GM12891 (cell line): ENCODE measurements around the gene SLBP.

Experiments
- DNase-seq: peaks from one replicate; pipeline ENCODE4 v3.0.0; 2011; ENCODE audit warnings: low spot score; ENCODE audit not compliant: insufficient read length
- FAIRE-seq: peaks from 2 replicates; lab custom pipeline; 2011; peaks lifted over from hg19 to GRCh38; lab: Jason Lieb, UNC
- PAX5 ChIP-seq: IDR thresholded peaks from 2 replicates; pipeline ENCODE4 v1.6.1; 2011; ENCODE audit warnings: low read length, moderate library complexity, mild to moderate bottlenecking; ENCODE audit not compliant: insufficient read depth, severe bottlenecking
- POLR2A ChIP-seq: IDR thresholded peaks from 2 replicates; pipeline ENCODE4 v1.6.1; 2011; ENCODE audit warnings: low read depth, low read length, control low read depth
- POLR2AphosphoS5 ChIP-seq: IDR thresholded peaks from 2 replicates; pipeline ENCODE4 v1.6.1; 2011; ENCODE audit warnings: low read depth, low read length, control low read depth
- POU2F2 ChIP-seq: IDR thresholded peaks from 2 replicates; pipeline ENCODE4 v1.6.1; 2011; ENCODE audit warnings: low read depth, mild to moderate bottlenecking, control low read depth, low read length, moderate library complexity
- SPI1 ChIP-seq: IDR thresholded peaks from 2 replicates; pipeline ENCODE4 v1.6.1; 2011; ENCODE audit warnings: low read depth, low read length, control low read depth
- TAF1 ChIP-seq: IDR thresholded peaks from 2 replicates; pipeline ENCODE4 v1.6.1; 2011; ENCODE audit warnings: low read depth, low read length, control low read depth

SLBP gene

DNA sequence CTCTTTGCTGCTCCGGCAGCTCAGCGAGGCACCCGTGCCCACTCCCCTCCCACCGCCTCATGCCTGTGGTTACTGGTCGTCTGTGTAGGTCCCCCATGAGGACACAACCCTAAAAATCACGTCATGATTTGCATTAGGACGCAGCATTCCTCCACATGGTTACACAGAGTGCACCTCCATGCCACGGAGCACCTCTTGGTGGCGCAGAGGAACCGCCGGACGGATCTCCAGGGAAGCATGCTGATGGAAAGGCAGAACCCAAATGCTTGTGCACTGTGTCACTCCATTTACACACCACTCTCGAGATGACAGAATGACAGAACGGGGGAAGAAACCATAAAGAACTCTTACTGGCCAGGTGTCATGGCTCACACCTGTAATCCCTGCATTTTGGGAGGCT is 50.4 kb downstream of the SLBP start:
- TF ChIP-seq TAF1 (no peak), POU2F2 (no peak), PAX5 (no peak), SPI1 (no peak), POLR2AphosphoS5 (no peak), POLR2A (no peak)
- no peak for DNase-seq
- FAIRE-seq = no peak

DNA sequence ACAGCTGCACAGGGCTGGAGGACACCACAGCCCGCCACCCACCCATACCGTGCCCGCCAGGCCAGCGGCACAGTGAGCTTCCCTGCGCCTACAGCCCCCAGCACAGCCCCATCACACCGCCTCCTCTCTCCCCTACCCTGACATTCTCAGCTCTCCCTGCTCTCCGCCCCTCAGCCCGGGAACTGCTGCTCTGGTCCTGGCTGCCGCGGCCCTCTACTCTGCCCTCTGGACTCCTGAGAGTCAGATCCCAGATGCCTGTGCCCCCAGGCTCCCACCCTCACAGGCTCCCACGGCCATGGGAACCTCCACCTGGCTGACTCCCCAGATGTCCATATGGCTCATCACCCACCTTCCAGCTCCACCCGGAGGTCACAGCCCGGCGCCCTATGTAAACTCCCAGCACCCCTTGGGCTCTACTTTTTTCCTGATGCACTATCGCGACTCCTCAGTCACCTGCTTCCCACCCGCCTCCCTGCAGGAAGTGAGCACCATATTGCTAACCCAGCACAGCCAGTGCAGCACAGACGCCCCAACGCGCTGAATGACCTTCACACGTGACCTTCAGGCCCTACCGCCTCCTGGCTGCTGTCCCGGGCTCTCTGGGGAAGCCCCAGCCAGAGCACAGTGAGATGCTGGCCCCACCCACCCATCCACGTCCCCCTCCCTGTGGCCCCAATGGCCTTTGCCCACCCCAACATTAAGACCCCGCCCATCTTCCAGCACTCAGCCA is 51.0 kb downstream of the SLBP start:
- TF ChIP-seq TAF1 = no peak
- TF ChIP-seq PAX5 = no peak
- TF ChIP-seq POU2F2 = no peak
- no peak for TF ChIP-seq SPI1
- no peak for TF ChIP-seq POLR2AphosphoS5
- TF ChIP-seq POLR2A = no peak
- FAIRE-seq (no peak), DNase-seq (no peak)

DNA sequence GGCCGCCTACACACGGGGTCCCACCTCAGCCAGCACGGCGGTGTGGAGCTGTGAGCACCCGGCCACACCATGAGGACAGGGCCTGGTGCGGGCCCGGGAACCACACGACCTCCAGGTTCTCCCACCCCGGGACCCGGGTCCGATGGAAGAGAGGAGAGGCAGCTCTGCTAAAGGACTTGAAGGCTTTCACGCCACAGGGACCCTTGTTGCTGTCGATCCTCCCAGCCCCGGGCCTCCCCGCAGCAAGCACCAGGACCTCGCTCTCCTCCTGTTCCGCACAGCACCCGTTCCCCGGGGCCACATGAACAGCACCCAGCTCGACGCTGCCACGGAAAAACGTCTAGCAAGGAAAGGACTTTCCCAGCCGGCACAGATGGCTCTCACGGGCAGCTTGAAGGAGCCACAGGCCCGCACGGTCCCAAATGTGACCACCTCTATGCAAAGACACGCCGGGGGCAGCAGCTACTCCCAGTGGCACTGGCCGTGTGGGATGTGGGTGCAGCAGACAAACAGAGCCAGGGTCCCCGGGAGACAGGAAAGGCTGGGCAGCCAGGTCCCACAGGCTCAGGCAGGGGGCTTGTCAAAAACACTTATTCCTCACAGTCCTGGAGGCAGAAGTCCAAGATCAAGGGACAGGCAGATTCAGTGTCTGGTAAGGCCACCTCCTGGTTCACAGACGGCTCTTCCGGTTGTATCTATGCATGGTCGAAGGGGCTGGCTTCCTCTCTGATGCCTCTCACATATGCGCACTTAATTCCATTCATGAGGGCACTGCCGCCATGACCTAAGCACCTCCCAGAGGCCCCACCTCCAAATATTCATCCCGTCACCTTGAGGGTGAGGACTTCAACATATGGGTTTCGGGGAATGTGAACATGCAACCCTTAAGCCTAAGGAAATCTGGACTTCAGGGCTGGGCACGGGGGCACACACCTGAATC is 52.7 kb downstream of the SLBP start:
- DNase-seq (no peak), FAIRE-seq (no peak)
- no peak for TF ChIP-seq POU2F2
- TF ChIP-seq POLR2AphosphoS5 = no peak
- no peak for TF ChIP-seq PAX5
- no peak for TF ChIP-seq TAF1
- TF ChIP-seq POLR2A = no peak
- TF ChIP-seq SPI1 = no peak

DNA sequence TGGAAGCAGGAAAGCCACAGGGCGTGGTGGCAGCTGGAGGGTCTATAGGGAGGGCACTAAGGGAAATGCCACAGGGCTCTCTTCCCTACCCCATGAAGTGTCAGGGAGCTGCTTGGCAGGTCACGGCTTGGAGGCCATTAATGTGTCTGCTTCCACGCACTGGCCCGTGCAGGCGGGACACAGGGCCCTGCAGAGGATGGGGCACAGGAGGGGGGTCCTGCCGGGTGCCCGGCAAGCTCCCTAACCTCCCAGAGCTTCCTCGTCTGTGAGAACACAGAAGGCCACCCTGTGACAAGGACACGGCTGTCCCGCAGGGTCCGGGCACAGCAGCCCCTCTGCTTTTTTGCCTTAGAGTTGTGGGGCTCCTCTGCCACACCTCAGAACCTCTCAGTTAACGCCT is 53.5 kb downstream of the SLBP start:
- no peak for TF ChIP-seq PAX5
- no peak for TF ChIP-seq TAF1
- TF ChIP-seq POLR2AphosphoS5 = no peak
- no peak for TF ChIP-seq POLR2A
- no peak for TF ChIP-seq SPI1
- no peak for TF ChIP-seq POU2F2
- FAIRE-seq (no peak), DNase-seq (no peak)

DNA sequence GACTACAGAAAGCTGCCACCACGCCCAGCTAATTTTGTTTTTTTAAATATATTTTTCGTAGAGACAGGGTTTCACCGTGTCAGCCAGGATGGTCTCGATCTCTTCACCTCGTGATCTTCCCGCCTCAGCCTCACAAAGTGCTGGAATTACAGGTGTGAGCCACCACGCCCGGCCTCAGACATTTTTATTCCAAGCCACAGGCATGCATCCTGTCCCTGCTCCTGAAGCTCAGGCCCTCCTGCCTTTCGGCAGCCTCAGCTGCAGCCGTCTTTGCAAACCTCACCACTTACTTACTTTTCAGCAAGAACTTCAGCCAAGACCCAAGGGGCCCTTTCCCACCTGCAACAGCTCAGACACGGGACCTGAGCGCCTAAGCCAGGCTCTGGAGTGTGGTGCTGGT is 54.0 kb downstream of the SLBP start:
- FAIRE-seq (no peak), DNase-seq (no peak)
- TF ChIP-seq POU2F2 (no peak), POLR2AphosphoS5 (no peak), TAF1 (no peak), PAX5 (no peak), POLR2A (no peak), SPI1 (no peak)

DNA sequence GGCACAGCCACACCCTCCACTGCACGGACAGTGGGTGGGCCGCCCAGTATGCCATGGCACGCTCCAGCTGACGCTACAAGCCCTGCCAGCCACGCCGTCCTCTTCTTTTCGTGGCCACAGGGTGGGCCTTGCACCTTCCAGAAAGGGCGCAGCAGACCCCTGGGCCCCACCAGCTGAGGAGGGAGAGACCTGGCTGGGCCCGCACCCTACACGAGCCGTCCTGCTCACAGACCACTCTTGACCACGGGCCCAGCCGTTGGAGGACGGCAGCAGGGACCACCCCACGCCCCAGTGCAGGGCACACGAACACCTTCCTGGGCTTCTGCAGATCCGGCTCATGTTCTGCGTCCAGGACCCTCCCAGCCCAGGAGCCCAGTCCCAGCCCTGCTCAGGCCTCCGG is 55.1 kb downstream of the SLBP start:
- no peak for FAIRE-seq
- DNase-seq = no peak
- no peak for TF ChIP-seq POLR2A
- TF ChIP-seq POLR2AphosphoS5 = no peak
- TF ChIP-seq PAX5 = no peak
- TF ChIP-seq TAF1 = no peak
- no peak for TF ChIP-seq SPI1
- TF ChIP-seq POU2F2 = no peak

DNA sequence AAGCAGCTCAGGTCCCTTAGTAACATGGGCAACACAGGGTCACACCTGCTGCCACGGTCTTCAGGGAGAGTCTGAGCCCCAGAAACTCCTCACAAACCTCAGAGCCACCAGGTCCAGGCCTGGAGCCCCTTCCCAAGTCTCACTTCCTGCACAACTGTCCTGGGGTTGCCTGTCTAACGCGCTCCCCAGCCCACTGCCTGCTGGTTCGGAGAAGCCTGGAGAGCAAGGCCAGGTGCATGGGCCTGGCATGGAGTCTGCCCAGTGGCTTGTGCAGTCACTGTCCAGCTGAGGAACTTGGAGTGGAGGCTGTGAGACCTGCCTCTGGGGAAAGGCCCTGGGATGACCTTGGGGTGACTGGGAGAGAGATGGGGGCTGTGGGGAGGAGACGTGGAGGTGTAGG is 56.0 kb downstream of the SLBP start:
- DNase-seq = no peak
- TF ChIP-seq SPI1 (no peak), POLR2A (no peak), PAX5 (no peak), POLR2AphosphoS5 (no peak), TAF1 (no peak), POU2F2 (no peak)
- no peak for FAIRE-seq

DNA sequence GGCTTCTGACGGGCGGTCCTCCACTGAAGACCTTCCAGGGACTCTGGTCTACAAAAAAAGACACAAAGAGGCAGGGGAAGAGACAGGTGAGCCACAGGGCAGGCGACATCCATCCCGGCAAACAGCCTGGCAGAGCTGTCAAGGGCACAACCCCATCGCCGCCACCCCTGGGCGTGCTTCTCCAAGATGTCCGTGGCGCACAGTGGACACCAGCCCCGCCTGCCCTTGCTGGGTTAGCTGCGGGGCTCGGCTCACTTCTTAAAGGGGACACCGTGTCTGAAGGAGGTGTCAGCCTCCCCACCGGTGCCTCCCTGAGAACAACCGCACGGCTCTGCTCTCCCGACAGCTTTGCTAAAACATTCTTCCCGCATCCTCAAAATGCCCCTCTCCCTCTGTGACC is 56.4 kb downstream of the SLBP start:
- no peak for TF ChIP-seq PAX5
- no peak for TF ChIP-seq POU2F2
- TF ChIP-seq TAF1 = no peak
- no peak for TF ChIP-seq SPI1
- TF ChIP-seq POLR2A = no peak
- TF ChIP-seq POLR2AphosphoS5 = no peak
- FAIRE-seq = no peak
- DNase-seq = no peak

DNA sequence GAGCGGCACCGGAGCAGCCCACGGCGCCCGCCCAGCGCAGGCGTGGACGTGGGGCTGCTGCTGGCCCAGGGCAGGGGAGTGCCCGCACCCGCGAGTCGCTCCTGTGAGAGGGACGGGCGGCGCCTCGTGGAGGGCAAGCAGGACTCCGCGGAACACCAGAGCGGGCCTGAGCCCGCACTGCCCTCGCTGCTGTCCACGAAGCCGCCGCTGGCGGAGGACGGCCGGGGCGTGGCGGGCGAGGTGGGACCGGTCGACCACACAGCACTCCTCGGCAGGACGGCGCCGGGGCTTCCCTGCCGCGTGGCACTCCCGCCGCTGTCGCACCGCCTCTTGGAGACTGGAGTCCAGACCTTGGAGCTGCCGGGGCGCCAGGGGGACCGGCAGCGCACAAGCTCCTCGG is 57.0 kb downstream of the SLBP start:
- DNase-seq (no peak), FAIRE-seq (no peak)
- TF ChIP-seq POLR2A (no peak), SPI1 (no peak), POU2F2 (no peak), PAX5 (no peak), POLR2AphosphoS5 (no peak), TAF1 (no peak)
